Choroid plexus epithelial cell (primary cell): ENCODE data around the gene PRPF38B.

ENCODE experiments used
- DNase-seq: peaks from one replicate; pipeline ENCODE4 v3.0.0-alpha.2; 2010; ENCODE audit warnings: low read depth
- H3K4me3 ChIP-seq: 2 replicates; pipeline ENCODE4 v1.5.1; 2011; ENCODE audit warnings: low read depth, mild to moderate bottlenecking, control low read depth, low read length, moderate library complexity
- CTCF ChIP-seq: conservative IDR thresholded peaks from 2 replicates; pipeline ENCODE4 v1.5.1; 2011; ENCODE audit warnings: low read depth, mild to moderate bottlenecking, control low read depth, inconsistent platforms, low read length, moderate library complexity

The PRPF38B gene

DNA sequence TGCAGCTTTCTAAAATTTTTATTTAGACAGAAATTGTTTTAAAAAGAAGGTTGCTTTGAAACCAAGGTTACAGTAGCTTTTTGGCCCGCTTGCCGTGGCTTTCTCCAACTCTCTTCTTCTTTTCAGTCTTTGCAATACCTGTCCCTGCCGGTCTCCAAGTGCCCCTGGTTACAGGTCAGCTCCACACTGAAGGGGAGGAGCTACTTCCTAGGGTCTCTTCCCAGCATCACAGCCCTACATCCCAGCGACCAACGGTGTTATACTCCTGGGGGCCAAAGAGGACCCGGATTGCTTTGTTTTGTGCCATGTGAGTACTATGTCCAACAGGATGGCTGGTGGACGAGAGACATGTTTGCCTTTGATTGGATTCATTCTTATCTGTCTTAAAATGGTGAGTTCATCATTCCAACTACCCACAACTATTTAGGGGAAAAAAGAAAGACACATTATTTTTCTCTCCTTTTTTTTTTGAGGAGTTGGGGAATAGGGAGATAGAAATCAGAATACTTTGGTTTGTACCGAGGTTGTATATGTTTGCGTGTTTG, 20.6 kb downstream of the PRPF38B start, which contains the start of gene FNDC7:
Gene FNDC7, plus strand, starts transcription at position 303 of the 545 bp plus-strand sequence. Its CDS starts 26 bp downstream, at position 329.
- TF ChIP-seq CTCF, result no peak
- no peak within 1 kb of the TSS for H3K4me3 ChIP-seq
- peak; percentile 35 for DNase-seq

GRCh38 chr1:108715932-108716331, 23.8 kb downstream of the PRPF38B start:
- no peak for TF ChIP-seq CTCF
- no peak overlapping the region for H3K4me3 ChIP-seq
- no peak for DNase-seq

GRCh38 chr1:108716437-108717230, 24.5 kb downstream of the PRPF38B start:
- no peak overlapping the region for H3K4me3 ChIP-seq
- no peak for DNase-seq
- TF ChIP-seq CTCF, result no peak

GRCh38 chr1:108717774-108718316, 25.7 kb downstream of the PRPF38B start:
- no peak for DNase-seq
- no peak overlapping the region for H3K4me3 ChIP-seq
- no peak for TF ChIP-seq CTCF

DNA sequence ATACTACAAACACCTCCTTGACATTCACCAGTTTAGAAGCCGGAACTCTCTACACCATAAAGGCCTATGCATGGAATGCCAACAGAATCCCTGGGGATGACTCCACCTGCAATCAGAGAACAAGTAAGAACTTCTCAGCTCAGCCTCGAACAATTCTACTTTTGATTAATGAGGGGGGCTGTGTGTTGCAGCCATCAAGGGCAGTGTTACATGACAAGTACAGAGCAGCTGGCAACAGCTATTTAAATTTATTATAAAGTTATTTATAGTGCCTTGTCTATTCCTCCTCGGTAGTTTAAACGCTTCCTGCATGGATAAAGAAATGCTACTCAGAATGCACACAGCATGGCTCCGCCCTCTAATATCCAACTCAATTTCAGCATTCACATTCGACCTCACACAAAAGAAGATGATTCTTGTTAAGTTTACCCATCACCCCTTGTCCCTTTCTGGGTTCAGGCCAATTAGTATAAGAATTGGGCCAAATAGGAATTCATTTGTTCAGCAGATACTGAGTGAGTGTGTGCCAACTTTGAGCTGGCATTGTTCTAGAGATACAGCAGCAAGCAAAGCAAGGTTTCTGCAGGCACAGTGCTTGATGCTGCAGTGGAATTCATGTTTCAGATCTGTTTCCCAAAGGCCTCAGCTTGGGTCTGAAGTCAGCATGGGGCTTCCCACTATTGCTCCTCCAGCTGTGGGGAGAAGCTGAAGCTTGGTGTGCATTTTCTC, 27.0 kb downstream of the PRPF38B start:
- H3K4me3 ChIP-seq, result no peak overlapping the region
- TF ChIP-seq CTCF, result no peak
- no peak for DNase-seq

- no peak overlapping the region for H3K4me3 ChIP-seq
- TF ChIP-seq CTCF, result no peak
- peak; percentile 76 for DNase-seq
These were observed 27.7 kb downstream of the PRPF38B start for GRCh38 chr1:108719656-108720435.
